HuH-7 (cell line): Measurements from ENCODE around the gene RING1.

Experiments used
- DNase-seq: peaks from one replicate; pipeline ENCODE4 v3.0.0; 2011; ENCODE audit warnings: low spot score

Gene RING1

GRCh38 chr6:33247977-33248642 lies 39.8 kb downstream of the RING1 start:
- DNase-seq = peak; percentile 28

- DNase-seq = no peak
Observed at GRCh38 chr6:33248643-33248931, 40.3 kb downstream of the RING1 start.

- DNase-seq = peak; percentile 70
Observed at GRCh38 chr6:33248932-33249731, 40.8 kb downstream of the RING1 start.

GRCh38 chr6:33249732-33250630 lies 41.7 kb downstream of the RING1 start:
- DNase-seq = no peak

GRCh38 chr6:33250731-33251130 lies 42.4 kb downstream of the RING1 start:
- DNase-seq = no peak

- DNase-seq = no peak
Observed at GRCh38 chr6:33251395-33252012, 43.2 kb downstream of the RING1 start.

- no peak for DNase-seq
Observed at GRCh38 chr6:33252759-33253158, 44.5 kb downstream of the RING1 start.

- DNase-seq = no peak
Observed at GRCh38 chr6:33254591-33254990, 46.3 kb downstream of the RING1 start.

GRCh38 chr6:33259032-33259431 lies 50.7 kb downstream of the RING1 start:
- DNase-seq = no peak
